Measurements from ENCODE around the gene NUTM2D.
"Not testable (repeated sequence)": the region's sequence is repeated elsewhere in the genome, so short reads cannot be mapped to it uniquely, and the experiment has no call there.

The NUTM2D gene
- total RNA-seq, result 0 to 0.78 (median 0.52) reads per million in 3 donors

DNA sequence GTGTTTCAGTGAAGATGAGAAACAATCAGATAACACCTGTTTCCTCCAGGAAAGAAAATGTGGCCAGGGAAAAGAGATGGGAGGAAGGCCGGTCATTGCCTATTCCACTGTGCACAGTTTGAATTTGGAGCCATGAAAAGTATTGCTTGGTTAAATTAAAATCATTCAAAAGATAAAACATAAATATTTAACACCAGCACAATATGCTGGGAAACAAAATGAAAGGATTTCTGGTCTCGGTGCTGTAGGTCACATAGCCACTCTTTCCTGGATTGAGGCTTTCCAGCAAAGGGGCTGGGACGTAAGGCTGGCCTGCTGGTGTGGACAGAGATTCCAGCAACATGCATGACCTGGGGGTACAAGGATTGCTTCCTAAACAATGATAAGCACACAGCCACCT is at the start of gene NUTM2D:
NUTM2D (plus strand) TSS at position 301 of the 400 bp plus-strand sequence. CDS start 522 bp downstream, outside the sequence.
- H3K36me3 ChIP-seq (ENCODE audit: control insufficient read depth, insufficient read depth, low read length); DNase-seq; H3K9me3 ChIP-seq (ENCODE audit: control insufficient read depth, low read length); H3K27me3 ChIP-seq (replicated peaks; ENCODE audit: control insufficient read depth, insufficient read depth, low read length, poor library complexity, severe bottlenecking); H3K27ac ChIP-seq (ENCODE audit: insufficient read depth, low read length, poor library complexity, severe bottlenecking); H3K4me1 ChIP-seq (ENCODE audit: control insufficient read depth, insufficient read depth, low read length, poor library complexity, severe bottlenecking); H3K4me3 ChIP-seq (ENCODE audit: insufficient read depth, low read depth, low read length, poor library complexity, severe bottlenecking): not testable (repeated sequence)

DNA sequence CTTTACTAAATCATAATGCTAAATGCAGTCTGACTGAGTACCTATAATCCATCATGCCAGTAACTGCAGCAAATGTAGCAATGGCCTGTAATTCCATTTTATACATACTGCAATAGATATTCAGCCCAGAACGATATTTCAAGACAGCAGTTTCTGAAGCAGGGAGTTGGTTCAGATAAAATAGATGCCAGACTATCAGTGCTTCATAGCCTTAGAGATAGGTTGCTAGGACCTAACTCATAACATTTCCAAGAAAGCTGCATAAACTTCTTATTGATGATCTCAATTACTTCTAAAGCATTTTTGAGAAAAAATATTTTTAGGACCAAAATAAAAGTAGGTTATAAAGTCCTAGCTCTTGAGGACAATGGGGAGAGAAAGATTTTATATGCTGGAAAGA is 48.8 kb upstream of the NUTM2D start:
- H3K9me3 ChIP-seq (ENCODE audit: control insufficient read depth, low read length); H3K27ac ChIP-seq (ENCODE audit: insufficient read depth, low read length, poor library complexity, severe bottlenecking); H3K4me1 ChIP-seq (ENCODE audit: control insufficient read depth, insufficient read depth, low read length, poor library complexity, severe bottlenecking); H3K27me3 ChIP-seq (replicated peaks; ENCODE audit: control insufficient read depth, insufficient read depth, low read length, poor library complexity, severe bottlenecking); H3K4me3 ChIP-seq (ENCODE audit: insufficient read depth, low read depth, low read length, poor library complexity, severe bottlenecking); DNase-seq; H3K36me3 ChIP-seq (ENCODE audit: control insufficient read depth, insufficient read depth, low read length): not testable (repeated sequence)

GRCh38 chr10:87309657-87310056 is 47.9 kb upstream of the NUTM2D start:
- not testable (repeated sequence) for H3K4me1 ChIP-seq (ENCODE audit: control insufficient read depth, insufficient read depth, low read length, poor library complexity, severe bottlenecking); H3K27me3 ChIP-seq (replicated peaks; ENCODE audit: control insufficient read depth, insufficient read depth, low read length, poor library complexity, severe bottlenecking); DNase-seq; H3K4me3 ChIP-seq (ENCODE audit: insufficient read depth, low read depth, low read length, poor library complexity, severe bottlenecking); H3K9me3 ChIP-seq (ENCODE audit: control insufficient read depth, low read length); H3K36me3 ChIP-seq (ENCODE audit: control insufficient read depth, insufficient read depth, low read length); H3K27ac ChIP-seq (ENCODE audit: insufficient read depth, low read length, poor library complexity, severe bottlenecking)

DNA sequence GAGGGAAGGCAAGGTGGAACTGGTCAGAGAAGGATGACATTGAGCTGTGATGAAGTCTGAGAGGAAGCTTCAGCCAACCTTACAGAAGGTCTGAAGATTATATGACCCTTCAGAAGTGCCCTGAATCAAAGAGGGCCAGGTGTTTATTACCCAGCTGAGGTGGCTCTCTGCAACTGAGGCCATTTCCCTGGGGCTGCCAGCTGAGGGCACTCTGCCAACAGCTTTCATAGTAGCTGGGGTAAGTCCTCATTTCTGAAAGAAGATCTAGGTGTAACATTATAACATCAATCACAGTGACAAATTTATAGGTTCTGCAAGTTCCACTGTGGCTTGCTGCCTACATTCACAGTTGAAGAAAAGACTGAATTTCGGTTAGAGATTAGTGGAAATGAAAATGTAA is 46.0 kb upstream of the NUTM2D start:
- not testable (repeated sequence) for H3K27me3 ChIP-seq (replicated peaks; ENCODE audit: control insufficient read depth, insufficient read depth, low read length, poor library complexity, severe bottlenecking); H3K36me3 ChIP-seq (ENCODE audit: control insufficient read depth, insufficient read depth, low read length)

DNA sequence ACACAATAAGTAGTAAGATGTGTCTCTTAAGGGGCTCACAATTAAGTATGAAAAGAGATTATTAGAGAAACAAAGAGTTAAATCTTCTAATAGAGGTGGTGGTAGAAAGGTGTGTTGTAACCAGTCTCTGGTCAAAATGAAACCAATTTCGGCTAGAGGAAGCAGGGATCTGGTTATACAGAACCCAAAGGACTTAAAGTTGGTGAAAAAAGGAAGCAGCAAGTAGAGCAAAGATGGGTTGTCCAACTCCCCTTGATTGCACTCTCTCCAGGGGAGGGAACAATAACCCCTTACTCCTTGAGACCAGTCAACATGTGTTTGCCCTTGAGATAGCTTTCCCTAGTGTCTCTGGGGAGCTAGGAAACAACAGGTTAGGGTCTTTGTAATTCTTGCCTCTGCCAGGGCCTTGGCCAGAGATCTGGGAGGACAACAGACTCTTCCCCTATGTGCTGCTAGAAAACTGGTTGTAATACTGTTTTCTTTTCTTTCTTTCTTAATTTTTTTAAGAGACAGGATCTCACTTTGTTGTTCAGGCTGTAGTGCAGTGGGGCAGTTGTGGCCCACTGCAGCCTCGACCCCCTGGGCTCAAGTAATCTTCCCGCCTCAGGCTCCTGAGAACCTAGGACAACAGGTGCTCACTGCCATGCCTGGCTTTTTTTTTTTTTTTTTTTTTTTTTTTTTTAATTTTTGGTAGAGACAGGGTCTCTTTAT is 43.7 kb upstream of the NUTM2D start:
- H3K27ac ChIP-seq (ENCODE audit: insufficient read depth, low read length, poor library complexity, severe bottlenecking); H3K27me3 ChIP-seq (replicated peaks; ENCODE audit: control insufficient read depth, insufficient read depth, low read length, poor library complexity, severe bottlenecking); H3K36me3 ChIP-seq (ENCODE audit: control insufficient read depth, insufficient read depth, low read length); H3K4me1 ChIP-seq (ENCODE audit: control insufficient read depth, insufficient read depth, low read length, poor library complexity, severe bottlenecking); DNase-seq; H3K9me3 ChIP-seq (ENCODE audit: control insufficient read depth, low read length); H3K4me3 ChIP-seq (ENCODE audit: insufficient read depth, low read depth, low read length, poor library complexity, severe bottlenecking): not testable (repeated sequence)

More for the DNA sequence above, 46.0 kb upstream of the NUTM2D start:
- not testable (repeated sequence) for H3K9me3 ChIP-seq (ENCODE audit: control insufficient read depth, low read length); H3K4me1 ChIP-seq (ENCODE audit: control insufficient read depth, insufficient read depth, low read length, poor library complexity, severe bottlenecking); H3K27ac ChIP-seq (ENCODE audit: insufficient read depth, low read length, poor library complexity, severe bottlenecking); DNase-seq; H3K4me3 ChIP-seq (ENCODE audit: insufficient read depth, low read depth, low read length, poor library complexity, severe bottlenecking)

DNA sequence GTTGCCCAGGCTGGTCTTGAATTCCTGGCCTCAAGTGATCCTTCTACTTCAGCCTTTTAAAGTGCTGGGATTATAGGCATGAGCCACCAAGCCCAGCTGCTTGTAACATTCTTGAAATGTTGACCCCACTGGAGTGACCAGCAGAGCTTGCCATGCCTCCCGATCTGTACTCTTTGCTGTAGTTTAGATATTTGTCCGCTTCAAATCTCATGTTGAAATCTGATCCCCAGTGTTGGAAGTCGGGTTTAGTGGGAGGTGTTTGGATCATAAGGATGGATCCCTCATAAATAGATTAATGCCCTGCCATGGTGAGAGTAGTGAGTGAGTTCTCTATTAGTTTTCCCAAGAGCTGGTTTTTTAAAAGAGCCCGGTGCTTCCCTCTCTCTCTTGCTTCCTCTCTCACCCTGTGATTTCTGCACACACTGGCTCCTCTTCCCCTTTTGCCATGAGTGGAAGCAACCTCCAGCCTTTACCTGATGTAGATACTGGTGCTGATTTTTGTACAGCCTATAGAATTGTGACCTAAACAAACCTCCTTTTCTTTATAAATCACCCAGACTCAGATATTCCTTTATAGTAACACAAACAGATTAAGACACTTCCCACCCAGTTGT is 43.1 kb upstream of the NUTM2D start:
- not testable (repeated sequence) for H3K9me3 ChIP-seq (ENCODE audit: control insufficient read depth, low read length); H3K4me3 ChIP-seq (ENCODE audit: insufficient read depth, low read depth, low read length, poor library complexity, severe bottlenecking); H3K27me3 ChIP-seq (replicated peaks; ENCODE audit: control insufficient read depth, insufficient read depth, low read length, poor library complexity, severe bottlenecking); H3K4me1 ChIP-seq (ENCODE audit: control insufficient read depth, insufficient read depth, low read length, poor library complexity, severe bottlenecking); H3K36me3 ChIP-seq (ENCODE audit: control insufficient read depth, insufficient read depth, low read length); H3K27ac ChIP-seq (ENCODE audit: insufficient read depth, low read length, poor library complexity, severe bottlenecking); DNase-seq

- H3K36me3 ChIP-seq (ENCODE audit: control insufficient read depth, insufficient read depth, low read length); H3K4me3 ChIP-seq (ENCODE audit: insufficient read depth, low read depth, low read length, poor library complexity, severe bottlenecking); H3K27me3 ChIP-seq (replicated peaks; ENCODE audit: control insufficient read depth, insufficient read depth, low read length, poor library complexity, severe bottlenecking); H3K9me3 ChIP-seq (ENCODE audit: control insufficient read depth, low read length); H3K4me1 ChIP-seq (ENCODE audit: control insufficient read depth, insufficient read depth, low read length, poor library complexity, severe bottlenecking); DNase-seq; H3K27ac ChIP-seq (ENCODE audit: insufficient read depth, low read length, poor library complexity, severe bottlenecking): not testable (repeated sequence)
These were observed 36.0 kb upstream of the NUTM2D start for GRCh38 chr10:87321505-87321904.

- H3K4me1 ChIP-seq (ENCODE audit: control insufficient read depth, insufficient read depth, low read length, poor library complexity, severe bottlenecking); DNase-seq; H3K36me3 ChIP-seq (ENCODE audit: control insufficient read depth, insufficient read depth, low read length); H3K27ac ChIP-seq (ENCODE audit: insufficient read depth, low read length, poor library complexity, severe bottlenecking); H3K27me3 ChIP-seq (replicated peaks; ENCODE audit: control insufficient read depth, insufficient read depth, low read length, poor library complexity, severe bottlenecking); H3K9me3 ChIP-seq (ENCODE audit: control insufficient read depth, low read length); H3K4me3 ChIP-seq (ENCODE audit: insufficient read depth, low read depth, low read length, poor library complexity, severe bottlenecking): not testable (repeated sequence)
These were observed 33.0 kb upstream of the NUTM2D start for GRCh38 chr10:87324559-87324958.

- H3K36me3 ChIP-seq (ENCODE audit: control insufficient read depth, insufficient read depth, low read length); DNase-seq; H3K9me3 ChIP-seq (ENCODE audit: control insufficient read depth, low read length); H3K27ac ChIP-seq (ENCODE audit: insufficient read depth, low read length, poor library complexity, severe bottlenecking); H3K4me3 ChIP-seq (ENCODE audit: insufficient read depth, low read depth, low read length, poor library complexity, severe bottlenecking); H3K27me3 ChIP-seq (replicated peaks; ENCODE audit: control insufficient read depth, insufficient read depth, low read length, poor library complexity, severe bottlenecking); H3K4me1 ChIP-seq (ENCODE audit: control insufficient read depth, insufficient read depth, low read length, poor library complexity, severe bottlenecking): not testable (repeated sequence)
These were observed 29.6 kb upstream of the NUTM2D start for GRCh38 chr10:87327958-87328357.

DNA sequence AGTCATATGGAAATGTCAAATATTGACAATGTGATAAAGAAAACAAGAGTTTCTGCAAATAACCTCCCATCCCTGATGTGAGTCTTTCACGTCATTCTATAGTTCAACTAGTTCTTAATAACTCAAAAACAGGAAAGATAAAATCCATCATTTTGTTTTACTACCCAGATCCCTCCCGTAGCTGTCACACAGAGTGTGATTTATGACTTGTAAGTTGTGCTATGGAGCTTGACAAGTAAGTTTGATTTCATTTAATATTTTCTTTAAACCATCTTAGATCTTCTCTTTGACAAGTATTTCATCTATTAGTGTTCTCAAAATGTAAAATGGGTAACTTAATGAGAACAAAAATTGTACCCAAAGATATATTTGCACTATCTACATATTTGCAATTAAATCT is 28.4 kb upstream of the NUTM2D start:
- not testable (repeated sequence) for DNase-seq; H3K27ac ChIP-seq (ENCODE audit: insufficient read depth, low read length, poor library complexity, severe bottlenecking); H3K4me1 ChIP-seq (ENCODE audit: control insufficient read depth, insufficient read depth, low read length, poor library complexity, severe bottlenecking); H3K36me3 ChIP-seq (ENCODE audit: control insufficient read depth, insufficient read depth, low read length); H3K27me3 ChIP-seq (replicated peaks; ENCODE audit: control insufficient read depth, insufficient read depth, low read length, poor library complexity, severe bottlenecking); H3K4me3 ChIP-seq (ENCODE audit: insufficient read depth, low read depth, low read length, poor library complexity, severe bottlenecking); H3K9me3 ChIP-seq (ENCODE audit: control insufficient read depth, low read length)
